GDM1 (cell line): ENCODE results near the gene C1orf35.
"Not testable (repeated sequence)": the region's sequence is repeated elsewhere in the genome, so short reads cannot be mapped to it uniquely, and the experiment has no call there.

Experiments used
- DNase-seq: peaks from one replicate; lab custom pipeline; 2025; lab: John Stamatoyannopoulos, UW

The C1orf35 gene

GRCh38 chr1:228142155-228142691, 39.1 kb upstream of the C1orf35 start:
- no peak for DNase-seq

DNA sequence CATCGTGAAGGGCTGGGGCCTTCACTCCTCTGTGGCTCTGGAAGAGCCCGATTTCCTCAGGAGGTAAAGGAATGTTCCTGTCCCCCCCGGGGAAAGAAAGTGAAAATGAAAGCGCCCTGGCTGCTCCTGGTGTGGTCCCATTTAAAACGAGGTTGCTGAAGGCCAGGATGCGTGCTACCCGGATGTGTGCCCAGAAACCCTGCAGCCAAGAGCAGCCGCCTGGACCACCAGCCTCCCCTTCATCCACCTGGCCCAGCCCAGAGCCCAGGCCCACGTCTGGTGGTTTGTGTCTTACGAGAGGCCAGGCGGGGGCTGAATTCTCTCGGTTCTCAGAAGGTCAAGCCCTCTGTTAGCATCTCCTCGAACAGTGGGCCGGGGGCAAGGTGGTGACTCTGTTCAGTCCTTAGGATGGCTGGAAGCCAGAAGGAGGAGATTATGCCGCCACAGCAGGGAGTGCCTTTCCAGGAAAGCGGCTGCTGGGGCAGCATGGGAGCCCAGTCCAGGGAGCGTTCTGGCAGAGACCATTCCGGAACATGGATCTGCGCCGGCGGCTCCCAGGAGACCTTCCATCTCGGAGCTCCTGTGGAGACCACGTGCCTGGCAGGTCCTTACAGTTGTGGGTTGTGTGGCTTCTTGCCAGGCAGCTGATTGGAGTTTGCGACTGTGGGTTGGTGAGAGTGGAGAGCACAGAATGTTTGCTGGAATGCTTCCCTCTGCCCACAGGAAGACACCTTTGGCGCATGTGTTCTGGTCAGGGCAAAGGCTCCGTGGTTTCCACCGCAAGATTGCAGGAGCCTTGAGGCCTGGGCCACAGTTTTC, 38.3 kb upstream of the C1orf35 start:
- no peak for DNase-seq

DNA sequence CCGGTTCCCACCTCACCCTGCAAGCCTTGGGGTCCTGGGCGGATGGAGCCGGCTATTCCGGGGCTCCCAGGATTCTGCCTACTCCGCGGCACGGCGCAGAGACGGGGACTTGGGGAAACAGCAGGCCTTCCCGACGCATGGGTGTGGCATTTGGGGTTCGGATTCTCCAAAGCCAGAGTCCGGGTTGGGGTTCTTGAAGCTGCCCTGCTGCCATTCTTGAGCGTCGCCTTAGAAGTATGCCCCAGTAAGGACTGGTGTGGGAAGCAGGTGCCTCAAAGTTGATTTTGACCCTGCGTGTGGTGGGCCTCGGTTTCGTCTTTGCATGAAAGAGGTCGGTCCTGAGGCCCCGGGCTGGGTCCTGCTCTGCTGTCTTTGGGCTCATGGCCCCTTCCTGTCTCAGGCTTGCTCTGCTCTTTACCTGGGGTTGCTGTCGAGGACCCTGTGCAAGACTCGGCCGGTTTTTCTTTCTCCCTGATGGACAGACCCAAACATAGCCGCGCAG, 37.6 kb upstream of the C1orf35 start:
- DNase-seq: no peak

DNA sequence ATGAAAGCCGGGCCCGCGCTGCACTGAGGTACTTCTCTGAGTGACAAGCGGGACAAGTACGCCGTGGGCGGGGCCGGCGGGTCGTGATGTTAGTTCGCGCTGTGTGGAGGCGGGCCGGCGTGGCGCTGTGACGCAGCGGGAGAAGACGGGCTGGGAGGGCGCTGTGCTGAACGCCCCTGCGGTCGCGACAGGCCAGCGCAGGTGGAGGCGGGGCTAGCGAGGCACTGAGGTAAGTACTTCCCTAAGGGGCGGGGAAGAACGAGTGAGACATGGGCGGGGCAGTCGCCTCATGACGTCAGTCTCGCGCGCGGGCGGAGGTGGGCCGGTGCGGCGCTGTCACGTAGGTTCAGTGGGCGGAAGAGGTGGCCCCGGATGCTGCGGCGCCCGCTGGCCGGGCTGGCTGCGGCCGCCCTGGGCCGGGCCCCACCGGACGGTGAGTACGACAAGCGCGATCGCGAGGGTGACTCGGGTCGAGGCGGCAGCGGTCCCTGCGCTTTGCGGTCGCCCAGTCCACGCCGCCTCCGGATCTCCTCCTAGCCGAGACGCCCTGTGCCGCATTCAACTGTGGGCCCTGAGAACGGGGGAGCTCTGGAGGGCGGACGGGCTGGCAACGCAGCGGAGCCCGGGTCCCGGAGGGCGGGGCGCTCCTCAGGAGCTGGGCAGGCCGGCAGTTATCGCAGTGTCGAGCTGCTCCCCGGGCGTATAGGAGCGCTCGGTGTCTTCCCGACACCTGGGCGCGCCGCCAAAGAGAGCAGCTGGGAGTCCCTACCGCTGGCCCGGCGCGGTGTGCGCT, 37.0 kb upstream of the C1orf35 start, which contains the start of gene GUK1:
Gene GUK1, plus strand, starts transcription at position 349 of the 793 bp plus-strand sequence. Its CDS starts 24 bp downstream, at position 373.
- peak; percentile 100 for DNase-seq

GRCh38 chr1:228139406-228139930, 36.3 kb upstream of the C1orf35 start:
- no peak for DNase-seq

GRCh38 chr1:228136901-228137300, 33.8 kb upstream of the C1orf35 start:
- no peak for DNase-seq

DNA sequence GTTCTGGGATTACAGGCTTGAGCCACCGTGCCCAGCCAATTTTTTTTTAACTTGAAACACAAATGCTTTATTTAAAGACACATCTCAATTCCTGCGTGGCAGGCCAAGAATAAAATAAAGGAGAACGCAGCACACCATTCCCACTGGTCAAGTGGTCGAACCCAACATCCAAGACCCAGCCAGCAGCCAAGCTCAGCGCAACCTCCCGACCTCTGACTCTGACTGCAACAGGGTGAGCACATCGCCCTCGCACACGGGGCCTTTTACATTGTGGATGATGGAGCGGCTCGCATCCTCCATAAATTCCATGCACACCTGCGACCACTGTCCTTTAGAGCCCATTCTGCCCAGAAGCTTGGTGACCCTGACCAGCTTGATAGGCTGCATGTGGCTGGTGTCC, 31.5 kb upstream of the C1orf35 start:
- no peak for DNase-seq

- DNase-seq: no peak
These were observed 28.6 kb upstream of the C1orf35 start for GRCh38 chr1:228131766-228132165.

DNA sequence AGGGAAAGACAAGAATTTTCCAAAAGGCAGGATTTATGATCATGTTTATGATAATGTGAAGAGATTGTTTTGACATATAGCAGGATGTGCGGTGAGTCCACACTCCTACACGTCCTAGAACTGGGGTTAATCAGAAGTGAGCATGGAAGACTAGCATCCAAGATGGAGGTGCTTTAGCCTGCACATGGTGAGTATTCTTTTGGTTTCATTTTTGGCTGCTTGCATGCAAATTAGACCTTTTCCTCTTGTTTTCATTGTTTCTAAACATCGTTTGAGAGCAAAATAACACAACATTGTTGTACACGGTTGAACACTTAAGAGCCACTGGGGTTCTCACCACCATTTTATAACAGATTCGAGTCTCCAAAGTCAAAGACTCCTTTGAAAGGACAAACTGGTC, 22.1 kb upstream of the C1orf35 start:
- DNase-seq: no peak

DNA sequence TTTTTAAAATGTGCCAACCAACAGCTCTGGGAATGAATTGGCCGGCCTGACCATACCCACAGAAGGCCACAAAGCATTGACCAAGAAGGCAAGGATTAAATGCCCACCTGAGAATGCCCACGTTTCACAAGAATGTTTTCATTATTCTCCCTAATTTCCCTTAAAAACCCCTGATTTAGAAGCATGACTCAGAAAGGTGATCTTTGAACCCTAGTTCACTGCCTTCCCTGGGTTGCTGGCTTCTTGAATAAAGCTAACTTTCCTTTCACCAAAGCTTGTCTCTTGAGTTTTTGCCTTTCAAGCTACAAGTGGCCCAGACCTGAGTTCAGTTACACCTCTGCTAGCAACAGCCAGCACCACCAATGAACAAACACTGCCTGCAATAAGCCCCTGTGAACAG, 20.4 kb upstream of the C1orf35 start:
- DNase-seq: no peak

GRCh38 chr1:228122921-228123441, 19.9 kb upstream of the C1orf35 start:
- DNase-seq: no peak

DNA sequence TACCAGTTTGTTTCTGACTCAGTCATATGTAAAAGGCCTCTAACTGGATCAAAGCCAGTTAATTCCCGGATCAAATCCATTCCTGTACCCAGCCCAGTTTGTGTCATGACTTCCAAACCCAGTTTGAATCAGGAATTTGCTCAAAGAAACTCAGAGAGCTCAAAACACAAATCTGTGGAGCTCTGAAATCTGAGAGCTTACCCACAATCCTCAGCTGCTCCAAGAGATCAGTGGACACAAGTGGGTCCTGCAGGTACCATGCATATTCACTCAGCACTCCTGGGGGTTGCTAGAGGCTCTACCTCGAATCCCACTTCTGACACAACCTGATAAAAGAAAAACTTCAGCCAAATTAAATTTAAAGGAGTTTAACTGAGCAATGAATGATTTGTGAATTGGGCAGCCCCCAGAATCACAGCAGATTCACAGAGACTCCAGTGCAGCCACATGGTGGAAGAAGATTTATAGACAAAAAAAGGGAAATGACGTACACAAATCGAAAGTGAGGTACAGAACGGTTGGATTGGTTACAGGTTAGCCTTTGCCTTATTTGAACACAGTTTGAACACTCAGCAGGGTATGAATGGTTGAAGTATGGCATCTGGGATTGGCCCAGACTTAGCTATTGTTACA, 17.8 kb upstream of the C1orf35 start:
- no peak for DNase-seq

- no peak for DNase-seq
These were observed 17.2 kb upstream of the C1orf35 start for GRCh38 chr1:228120351-228120750.

GRCh38 chr1:228118040-228118439, 14.9 kb upstream of the C1orf35 start:
- DNase-seq: no peak

DNA sequence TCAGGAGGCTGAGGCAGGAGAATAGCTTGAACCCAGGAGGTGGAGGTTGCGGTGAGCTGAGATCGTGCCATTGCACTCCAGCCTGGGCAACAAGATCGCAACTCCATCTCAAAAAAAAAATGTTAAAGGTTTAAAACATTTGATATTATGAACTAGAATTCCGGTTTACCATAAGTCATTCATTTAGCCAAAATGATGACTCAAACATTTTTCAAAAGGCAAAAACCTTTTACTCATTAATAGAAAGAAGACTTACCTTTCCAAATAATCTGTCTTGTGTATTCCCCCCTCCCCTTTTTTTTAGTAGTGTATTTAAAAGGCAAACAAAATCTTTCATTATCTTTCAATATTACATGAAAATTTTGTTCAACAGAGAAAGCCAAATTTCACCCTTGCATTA, 14.2 kb upstream of the C1orf35 start:
- no peak for DNase-seq

- no peak for DNase-seq
These were observed 11.7 kb upstream of the C1orf35 start for GRCh38 chr1:228114827-228115226.

GRCh38 chr1:228112617-228113016, 9.5 kb upstream of the C1orf35 start:
- no peak for DNase-seq

DNA sequence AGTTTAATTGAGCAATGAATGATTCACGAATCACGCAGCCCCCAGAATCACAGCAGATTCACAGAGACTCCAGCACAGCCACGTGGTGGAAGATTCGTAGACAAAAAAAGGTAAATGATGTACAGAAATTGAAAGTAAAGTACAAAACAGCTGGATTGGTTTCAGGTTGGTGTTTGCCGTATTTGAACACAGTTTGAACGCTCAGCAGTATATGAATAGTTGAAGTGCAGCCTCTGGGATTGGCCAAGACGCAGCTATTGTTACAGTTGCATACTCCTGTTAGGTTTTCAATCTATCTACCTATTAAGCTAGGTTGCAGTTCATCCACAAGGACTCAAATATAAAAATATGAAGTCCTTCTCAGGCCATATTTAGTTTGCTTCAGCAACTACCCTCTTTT, 9.0 kb upstream of the C1orf35 start:
- no peak for DNase-seq

GRCh38 chr1:228111315-228111714, 8.2 kb upstream of the C1orf35 start:
- DNase-seq: not testable (repeated sequence)

DNA sequence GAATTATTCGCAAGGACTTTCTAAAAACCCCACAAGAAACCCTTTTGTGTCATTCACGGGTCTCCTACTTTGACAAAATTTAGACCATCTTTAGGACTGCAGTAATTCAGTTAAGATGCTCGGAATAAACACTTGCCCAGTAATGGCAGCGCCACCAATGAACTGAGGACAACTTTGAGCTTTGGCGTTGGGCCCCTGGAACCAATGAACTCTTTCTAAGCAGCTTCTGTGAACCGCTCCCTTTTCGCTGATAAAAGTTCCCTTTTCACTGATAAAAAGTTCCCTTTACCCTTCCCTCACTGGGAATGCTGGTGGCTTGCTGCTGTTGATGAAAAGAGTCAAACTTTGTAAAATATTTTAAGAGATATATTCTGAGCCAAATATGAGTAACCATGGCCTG, 7.4 kb upstream of the C1orf35 start:
- no peak for DNase-seq

DNA sequence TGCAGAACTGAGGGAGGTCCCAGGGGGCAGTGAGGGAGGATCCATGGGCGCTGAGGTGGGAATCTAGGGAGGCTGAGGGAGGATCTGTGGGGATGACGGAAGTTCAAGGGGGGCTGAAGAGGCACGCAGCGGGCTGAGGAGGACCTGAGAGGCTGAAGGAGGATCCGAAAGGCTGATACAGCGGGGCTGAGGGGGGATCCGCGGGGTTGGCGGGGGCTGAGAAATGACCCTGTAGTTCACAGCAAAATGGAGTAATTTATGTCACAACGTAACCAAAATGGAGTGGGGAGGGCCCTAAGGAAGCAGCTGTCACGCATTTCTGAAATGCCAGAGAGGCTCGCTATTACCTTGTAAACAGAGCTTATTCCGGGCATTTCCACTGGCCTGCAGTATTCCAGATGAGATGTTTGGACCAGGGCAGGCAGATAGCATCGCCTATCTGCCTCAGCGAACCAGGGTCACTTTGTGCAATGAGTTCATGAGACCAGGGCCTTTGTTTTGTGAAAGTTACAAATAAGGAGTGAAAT, 6.9 kb upstream of the C1orf35 start:
- no peak for DNase-seq
